Muscle layer of colon (tissue), 2 donors: Measurements from ENCODE around the gene FOXB2.
"Not testable (repeated sequence)": the region's sequence is repeated elsewhere in the genome, so short reads cannot be mapped to it uniquely, and the experiment has no call there.

ENCODE experiments used
- H3K27ac ChIP-seq: one replicate; pipeline ENCODE4 v1.7.0; 2013; ENCODE audit warnings: low read depth, mild to moderate bottlenecking, low read length, moderate library complexity
- H3K27me3 ChIP-seq, 2 donors: one replicate each; pipeline ENCODE4 v1.7.0; 2013; ENCODE audit warnings: low read length in 2 of 2, mild to moderate bottlenecking in 2 of 2; ENCODE audit not compliant: insufficient read depth in 2 of 2, control insufficient read depth in 1 of 2
- H3K36me3 ChIP-seq: one replicate; pipeline ENCODE4 v1.7.0; 2013; ENCODE audit warnings: mild to moderate bottlenecking, low read length; ENCODE audit not compliant: insufficient read depth
- H3K4me1 ChIP-seq: one replicate; pipeline ENCODE4 v1.7.0; 2013; ENCODE audit warnings: mild to moderate bottlenecking, low read length; ENCODE audit not compliant: insufficient read depth
- H3K4me3 ChIP-seq, 2 donors: one replicate each; pipeline ENCODE4 v1.7.0; 2013; ENCODE audit warnings: low read length in 2 of 2, low read depth in 1 of 2, mild to moderate bottlenecking in 1 of 2, moderate library complexity in 1 of 2
- H3K9ac ChIP-seq: one replicate; pipeline ENCODE4 v1.7.0; 2013; ENCODE audit warnings: low read length
- H3K9me3 ChIP-seq: one replicate; pipeline ENCODE4 v1.7.0; 2013; ENCODE audit warnings: mild to moderate bottlenecking, low read length
- donor health status: abdominal sarcoma.
- donor health status: Adenocarcinoma of cecum.

Gene FOXB2

DNA sequence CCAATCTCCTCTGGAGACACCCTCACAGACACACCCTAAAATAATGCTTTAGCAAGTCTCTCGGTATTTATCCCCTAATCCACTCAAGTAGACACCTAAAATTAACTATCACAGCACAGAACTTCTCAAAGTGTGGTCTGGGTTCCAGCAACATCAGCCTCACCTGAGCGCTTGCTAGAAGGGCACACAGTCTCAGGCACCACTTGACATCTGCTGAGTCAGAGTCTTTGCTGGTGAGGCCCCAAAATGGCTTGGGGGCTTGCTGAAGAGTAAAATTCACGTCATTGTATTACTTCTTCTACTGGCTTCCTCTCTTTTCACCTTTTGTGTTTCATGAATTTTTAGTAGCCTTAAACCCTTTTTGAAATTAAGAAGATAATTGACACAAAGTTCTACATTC, 9.0 kb downstream of the FOXB2 start:
- peaks cover 8 to 10% of the 10 kb centered on the region in 2 donors for H3K27me3 ChIP-seq
- H3K36me3 ChIP-seq, result no peaks in the 10 kb centered on the region
- no peak overlapping the region for H3K9ac ChIP-seq
- H3K4me1 ChIP-seq, result no peaks in the 10 kb centered on the region
- no peaks in the 10 kb centered on the region for H3K9me3 ChIP-seq
- H3K4me3 ChIP-seq, result no peak overlapping the region
- no peak overlapping the region for H3K27ac ChIP-seq

GRCh38 chr9:77030045-77030444, 10.6 kb downstream of the FOXB2 start:
- no peak overlapping the region for H3K9ac ChIP-seq
- no peak overlapping the region for H3K4me3 ChIP-seq
- no peaks in the 10 kb centered on the region for H3K9me3 ChIP-seq
- no peak overlapping the region for H3K27ac ChIP-seq
- H3K27me3 ChIP-seq, result no peaks in the 10 kb centered on the region
- H3K36me3 ChIP-seq, result no peaks in the 10 kb centered on the region
- H3K4me1 ChIP-seq, result no peaks in the 10 kb centered on the region

DNA sequence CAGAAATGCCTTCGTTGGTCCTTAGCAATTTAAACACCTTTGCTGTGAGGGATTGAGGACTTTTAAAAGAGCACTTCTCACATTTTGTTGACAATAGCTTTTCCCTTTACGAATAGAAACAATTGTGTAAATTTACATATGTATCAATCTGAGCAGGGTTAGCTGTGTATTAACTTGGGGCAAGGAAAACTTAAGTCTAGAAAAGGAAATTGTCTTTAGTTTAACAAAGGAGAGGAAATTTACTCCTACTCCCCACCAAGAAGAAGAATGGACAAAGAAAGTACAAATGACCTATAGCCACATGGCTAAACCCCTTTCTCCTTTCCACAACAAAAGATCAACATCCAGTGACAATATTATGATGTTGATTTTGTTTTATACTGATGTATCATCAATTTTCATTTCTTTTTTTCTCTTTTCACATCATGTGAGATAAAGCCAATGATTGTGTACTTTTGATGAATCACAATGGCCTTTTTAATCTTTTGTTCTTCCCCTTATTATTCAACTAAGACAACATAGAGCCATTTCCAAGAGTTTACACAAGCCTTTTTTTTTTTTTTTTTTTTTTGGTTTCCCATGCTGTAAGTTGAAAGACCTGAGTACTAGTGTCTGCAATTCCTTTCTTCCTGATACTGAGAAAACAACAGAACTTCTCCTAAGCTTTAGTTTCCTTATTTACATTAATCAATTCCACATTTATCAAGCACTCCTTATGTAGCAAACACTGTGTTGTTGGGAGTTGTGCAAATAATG, 19.0 kb downstream of the FOXB2 start:
- Histone ChIP-seq H3K4me3 (no peak overlapping the region), H3K27me3 (no peaks in the 10 kb centered on the region), H3K9ac (no peak overlapping the region), H3K4me1 (no peaks in the 10 kb centered on the region), H3K27ac (no peak overlapping the region), H3K9me3 (no peaks in the 10 kb centered on the region), H3K36me3 (no peaks in the 10 kb centered on the region)

GRCh38 chr9:77040340-77040739, 20.9 kb downstream of the FOXB2 start:
- Histone ChIP-seq H3K4me1 (no peaks in the 10 kb centered on the region), H3K36me3 (no peaks in the 10 kb centered on the region), H3K9me3 (no peaks in the 10 kb centered on the region), H3K9ac (no peak overlapping the region), H3K27ac (no peak overlapping the region), H3K4me3 (no peak overlapping the region), H3K27me3 (no peaks in the 10 kb centered on the region)

DNA sequence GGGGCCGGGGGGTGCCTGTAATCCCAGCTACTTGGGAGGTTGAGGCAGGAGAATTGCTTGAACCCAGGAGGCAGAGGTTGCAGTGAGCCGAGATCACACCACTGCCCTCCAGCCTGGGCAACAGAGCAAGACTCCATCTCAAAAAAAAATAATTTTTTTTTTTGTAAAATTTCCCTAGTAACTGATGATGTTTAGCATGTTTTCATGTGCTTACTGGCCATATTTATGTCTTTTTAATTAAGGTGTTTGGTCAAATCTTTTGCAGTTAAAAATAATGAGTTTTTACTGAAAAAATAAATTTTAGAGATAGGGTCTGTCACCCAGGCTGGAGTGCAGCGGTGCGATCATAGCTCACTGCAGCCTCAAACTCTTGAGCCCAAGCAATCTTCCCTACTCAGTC, 24.3 kb downstream of the FOXB2 start:
- not testable (repeated sequence) for H3K9ac ChIP-seq, H3K36me3 ChIP-seq, H3K9me3 ChIP-seq, H3K4me1 ChIP-seq, H3K4me3 ChIP-seq, H3K27me3 ChIP-seq, H3K27ac ChIP-seq

DNA sequence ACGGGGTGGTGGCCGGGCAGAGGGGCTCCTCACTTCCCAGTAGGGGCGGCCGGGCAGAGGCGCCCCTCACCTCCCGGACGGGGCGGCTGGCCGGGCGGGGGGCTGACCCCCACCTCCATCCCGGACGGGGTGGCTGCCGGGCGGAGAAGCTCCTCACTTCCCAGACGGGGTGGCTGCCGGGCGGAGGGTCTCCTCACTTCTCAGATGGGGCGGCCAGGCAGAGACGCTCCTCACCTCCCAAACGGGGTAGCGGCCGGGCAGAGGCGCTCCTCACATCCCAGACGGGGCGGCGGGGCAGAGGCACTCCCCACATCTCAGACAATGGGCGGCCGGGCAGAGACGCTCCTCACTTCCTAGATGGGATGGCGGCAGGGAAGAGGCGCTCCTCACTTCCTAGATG, 41.2 kb downstream of the FOXB2 start:
- H3K27me3 ChIP-seq, H3K36me3 ChIP-seq, H3K4me1 ChIP-seq, H3K9ac ChIP-seq, H3K4me3 ChIP-seq, H3K9me3 ChIP-seq, H3K27ac ChIP-seq: not testable (repeated sequence)

DNA sequence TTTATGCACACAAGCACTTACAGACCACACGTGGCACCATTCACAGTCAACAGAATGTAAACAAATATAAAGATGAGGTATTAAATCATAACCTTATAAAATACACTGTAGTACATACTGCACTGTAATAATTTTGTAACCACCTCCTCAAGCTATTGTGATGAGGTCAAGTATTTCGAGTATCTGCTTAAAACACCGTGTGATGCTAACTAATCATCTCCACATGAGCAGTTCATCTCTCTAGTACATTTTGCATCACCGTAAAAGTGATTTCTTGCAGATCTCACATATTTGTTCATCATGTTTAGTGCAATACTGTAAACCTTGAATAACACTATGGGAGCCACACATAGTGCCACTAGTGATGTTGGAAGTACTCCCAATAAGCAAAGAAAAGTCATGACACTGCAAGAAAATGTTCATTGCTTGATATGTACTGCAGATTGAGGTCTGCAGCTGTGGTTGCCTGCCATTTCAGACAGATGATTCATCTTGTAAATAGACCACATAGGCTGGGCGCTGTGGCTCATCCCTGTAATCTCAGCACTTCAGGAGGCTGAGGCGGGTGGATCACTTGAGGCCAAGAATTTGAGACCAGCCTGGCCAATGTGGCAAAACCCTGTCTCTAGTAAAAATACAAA, 44.3 kb downstream of the FOXB2 start:
- Histone ChIP-seq H3K4me1 (no peaks in the 10 kb centered on the region), H3K9me3 (no peaks in the 10 kb centered on the region), H3K4me3 (no peak overlapping the region), H3K27me3 (no peaks in the 10 kb centered on the region), H3K36me3 (no peaks in the 10 kb centered on the region), H3K27ac (no peak overlapping the region), H3K9ac (no peak overlapping the region)

GRCh38 chr9:77066388-77066787, 46.9 kb downstream of the FOXB2 start:
- Histone ChIP-seq H3K27me3 (no peaks in the 10 kb centered on the region), H3K4me3 (no peak overlapping the region), H3K9me3 (no peaks in the 10 kb centered on the region), H3K9ac (no peak overlapping the region), H3K4me1 (no peaks in the 10 kb centered on the region), H3K36me3 (no peaks in the 10 kb centered on the region), H3K27ac (no peak overlapping the region)
